A673 (cell line): ENCODE results near the gene COPE. TPM values are rescaled to one million over a fixed set of nuclear protein-coding genes. Genes with fewer than 3 reads are reported as not detected.

Source experiments
- BruUV-seq: library from RNA; stranded (reverse); fragments of 400-500 nt; replicated peaks from 2 replicates; lab custom pipeline; 2021; lab: Mats Ljungman, UMichigan
- CTCF ChIA-PET: fragments of 300-600 bp; sonication (Branson Sonifier 250); formaldehyde crosslinking; loops from one replicate; lab custom pipeline; 2022; ENCODE audit warnings: antibody characterized with exemption; lab: Charles Lee
- POLR2A ChIA-PET: fragments of 300-600 bp; sonication (Branson Sonifier 250); formaldehyde crosslinking; loops from one replicate; lab custom pipeline; 2022; ENCODE audit warnings: antibody characterized with exemption; ENCODE audit not compliant: low non-redundant PET; lab: Charles Lee
- DNase-seq: peaks from one replicate; pipeline ENCODE4 v3.0.0-alpha.2; 2015; ENCODE audit warnings: low spot score
- H3K27ac ChIP-seq: fragments of 200-600 bp; sonication (generic); 2 replicates; pipeline ENCODE4 v1.5.1; 2016; ENCODE audit warnings: mixed run types, low read depth, mild to moderate bottlenecking, mixed read lengths, antibody characterized with exemption, low read length; ENCODE audit not compliant: poor library complexity, severe bottlenecking
- H3K27me3 ChIP-seq: fragments of 200-600 bp; sonication (generic); replicated peaks from 2 replicates; pipeline ENCODE4 v1.6.1; 2017; ENCODE audit warnings: mixed run types, low read depth, mild to moderate bottlenecking, mixed read lengths, antibody characterized with exemption, low read length; ENCODE audit not compliant: insufficient read depth, poor library complexity
- H3K36me3 ChIP-seq: fragments of 200-600 bp; sonication (generic); 2 replicates; pipeline ENCODE4 v1.6.1; 2016; ENCODE audit warnings: mixed run types, mild to moderate bottlenecking, mixed read lengths, antibody characterized with exemption, low read length; ENCODE audit not compliant: insufficient read depth, poor library complexity, severe bottlenecking
- H3K4me1 ChIP-seq: fragments of 200-600 bp; sonication (generic); 2 replicates; pipeline ENCODE4 v1.6.1; 2017; ENCODE audit warnings: mixed run types, mild to moderate bottlenecking, mixed read lengths, antibody characterized with exemption, low read length; ENCODE audit not compliant: insufficient read depth, poor library complexity, severe bottlenecking
- H3K4me3 ChIP-seq: fragments of 200-600 bp; sonication (generic); 2 replicates; pipeline ENCODE4 v1.5.1; 2016; ENCODE audit warnings: low read depth, mixed run types, mild to moderate bottlenecking, mixed read lengths, low read length; ENCODE audit not compliant: poor library complexity, severe bottlenecking
- H3K9me3 ChIP-seq: fragments of 200-600 bp; sonication (generic); 2 replicates; pipeline ENCODE4 v1.6.1; 2016; ENCODE audit warnings: mixed run types, low read depth, mild to moderate bottlenecking, mixed read lengths, antibody characterized with exemption, low read length; ENCODE audit not compliant: poor library complexity, severe bottlenecking
- CTCF ChIP-seq: fragments of 300-800, 200-600 bp; sonication (generic); conservative IDR thresholded peaks from 2 replicates; pipeline ENCODE4 v1.5.1; 2017; ENCODE audit warnings: low read depth, mild to moderate bottlenecking, antibody characterized with exemption, low read length, moderate library complexity, mixed read lengths
- EZH2 ChIP-seq: fragments of 200-600 bp; sonication (generic); IDR thresholded peaks from 2 replicates; pipeline ENCODE4 v1.6.1; 2017; ENCODE audit warnings: borderline replicate concordance, low read depth, mild to moderate bottlenecking, mixed read lengths, antibody characterized with exemption, low read length; ENCODE audit not compliant: poor library complexity, severe bottlenecking
- intact Hi-C: fragments of 100-400 bp; cut with micrococcal nuclease; formaldehyde crosslinking; loops from one replicate; pipeline ENCODE4 v1.10.0; 2022; ENCODE audit not compliant: unreplicated experiment
- total RNA-seq: library from RNA; stranded (reverse); gene quantifications from 2 replicates; pipeline ENCODE4 v1.2.3, GENCODE V29; 2021

Gene COPE
- total RNA-seq, 1 experiment from 2014 or later = 244 TPM

GRCh38 chr19:18905058-18905456 is 14.1 kb downstream of the COPE start:
- Histone ChIP-seq H3K27ac (no peak overlapping the region), H3K9me3 (no peaks in the 10 kb centered on the region), H3K4me3 (no peak overlapping the region), H3K36me3 (peaks cover 3% of the 10 kb centered on the region), H3K4me1 (no peaks in the 10 kb centered on the region), H3K27me3 (no peaks in the 10 kb centered on the region)
- POLR2A ChIA-PET = no interaction called here
- TF ChIP-seq CTCF (no peak), EZH2 (no peak)
- CTCF ChIA-PET = no interaction called here
- intact Hi-C loops = no loop called here
- no TSS peak for BruUV-seq
- DNase-seq = no peak

- no peak for DNase-seq
- CTCF ChIA-PET = no interaction called here
- H3K36me3 ChIP-seq = peaks cover 3% of the 10 kb centered on the region
These were observed 14.7 kb downstream of the COPE start for GRCh38 chr19:18904334-18905057.

More at GRCh38 chr19:18904334-18905057, 14.7 kb downstream of the COPE start:
- POLR2A ChIA-PET = interaction anchor here (0.6 kb wide), 1 partner anchor 23 kb away, joined by 3 read pairs; no protein-coding TSS in a partner anchor
- TF ChIP-seq CTCF (no peak), EZH2 (no peak)
- no peaks in the 10 kb centered on the region for H3K9me3 ChIP-seq
- no peaks in the 10 kb centered on the region for H3K27me3 ChIP-seq
- H3K4me3 ChIP-seq = no peak overlapping the region
- no peak overlapping the region for H3K27ac ChIP-seq
- no peaks in the 10 kb centered on the region for H3K4me1 ChIP-seq
- intact Hi-C loops = no loop called here
- BruUV-seq = no TSS peak
